Spleen (tissue), 11 donors: Measurements from ENCODE around the gene SYCN. TPM values are rescaled to one million over a fixed set of nuclear protein-coding genes. Genes with fewer than 3 reads are reported as not detected.

Source experiments
- DNase-seq: peaks from one replicate; pipeline ENCODE4 v3.0.0-alpha.2; 2020
- H3K27ac ChIP-seq, 8 donors: fragments of 200-600 bp; sonication (generic) in 7 of 8; 1 replicate in 4 of 8; 2 replicates in 4 of 8; pipeline versions ENCODE4 v1.5.0 to v1.8.0; 2016 to 2021; ENCODE audit warnings: inconsistent platforms in 4 of 8, mild to moderate bottlenecking in 4 of 8, moderate library complexity in 1 of 8
- H3K27me3 ChIP-seq, 7 donors: fragments of 200-600 bp; sonication (generic) in 6 of 7; replicated peaks in 1 of 7; 1 replicate in 4 of 7; 2 replicates in 3 of 7; pipeline versions ENCODE4 v1.5.0 to v1.8.0; 2016 to 2021; ENCODE audit warnings: inconsistent platforms in 3 of 7, mild to moderate bottlenecking in 1 of 7
- H3K36me3 ChIP-seq, 6 donors: fragments of 200-600 bp; sonication (generic) in 5 of 6; 1 replicate in 4 of 6; 2 replicates in 2 of 6; pipeline versions ENCODE4 v1.5.0 to v1.8.0; 2016 to 2021; ENCODE audit warnings: inconsistent platforms in 2 of 6
- H3K4me1 ChIP-seq, 6 donors: fragments of 200-600 bp; sonication (generic) in 5 of 6; 1 replicate in 3 of 6; 2 replicates in 3 of 6; pipeline versions ENCODE4 v1.5.0 to v1.8.0; 2016 to 2021; ENCODE audit warnings: inconsistent platforms in 3 of 6
- H3K4me3 ChIP-seq, 8 donors: fragments of 200-600 bp; sonication (generic) in 7 of 8; 1 replicate in 4 of 8; 2 replicates in 4 of 8; pipeline versions ENCODE4 v1.5.0 to v1.8.0; 2016 to 2021; ENCODE audit warnings: inconsistent platforms in 4 of 8, mild to moderate bottlenecking in 4 of 8, moderate library complexity in 2 of 8
- H3K9me3 ChIP-seq, 8 donors: fragments of 200-600 bp; sonication (generic) in 7 of 8; 1 replicate in 4 of 8; 2 replicates in 4 of 8; pipeline versions ENCODE4 v1.5.0 to v1.8.0; 2016 to 2021; ENCODE audit warnings: inconsistent platforms in 4 of 8
- POLR2A ChIP-seq, 3 donors: fragments of 450-650 bp; IDR thresholded peaks; one replicate each; pipeline ENCODE4 v1.5.1; 2017; ENCODE audit warnings: antibody characterized with exemption in 3 of 3, mild to moderate bottlenecking in 1 of 3
- POLR2AphosphoS5 ChIP-seq, 3 donors: sonication (generic); formaldehyde crosslinking; IDR thresholded peaks; one replicate each; pipeline ENCODE4 v1.5.1; 2017; ENCODE audit warnings: antibody characterized with exemption in 3 of 3
- WGBS, 5 donors: extraction: QIAGEN DNeasy Blood & Tissue Kit in 3 of 5; methylation state at CpG; one replicate each; pipeline versions ENCODE4 v1.1.5 to v1.1.7; 2013 to 2018; 5-methylcytosine and 5-hydroxymethylcytosine counted together
- intact Hi-C: fragments of 100-400 bp; cut with DNase I; formaldehyde crosslinking; loops from one replicate; pipeline ENCODE4 v1.15.0; 2023; ENCODE audit warnings: low total_unique reads
- polyA plus RNA-seq, 3 donors: library from polyadenylated mRNA; stranded (reverse); fragments of 200-250 nt; gene quantifications; one replicate each; pipeline ENCODE4 v1.2.1, GENCODE V29; 2013
- total RNA-seq, 7 donors: library from RNA; depleted of rRNA in 3 of 7; stranded (reverse); fragments of >200 nt in 3 of 7; fragmentation: NEBNext Ultra II Directional in 4 of 7; extraction: Animal tissue kit (Norgen Biotek cat#: 25700) in 4 of 7; gene quantifications; one replicate each; pipeline versions ENCODE4 v1.1.0 to v1.2.1, GENCODE V29; 2016 to 2021
- TF ChIP-seq, protein P1 (sequence below), 11 experiments: fragments of 200-600 bp in 7 of 11; fragments of 450-650 bp in 4 of 11; sonication (generic) in 4 of 11; IDR thresholded peaks in 8 of 11; conservative IDR thresholded peaks in 3 of 11; 1 replicate in 7 of 11; 2 replicates in 4 of 11; pipeline versions ENCODE4 v1.4.0 to v1.8.0; 2016 to 2021; ENCODE audit warnings: antibody characterized with exemption in 11 of 11, inconsistent platforms in 4 of 11, mild to moderate bottlenecking in 1 of 11
- donor health status: healthy with polysubstance abuse.
- donor health status: DM: no; HTN: no; CAD: no; lungs with moderate emphysema.
- donor health status: DM: no; HTN: no; CAD: no.
- donor health status: Bipolar disorder and iron deficiency.
- donor health status: healthy.
- donor health status: DM: no; HTN: no; CAD: no.
- donor health status: DM: yes; HTN: yes; CAD: no.

SYCN gene
- total and polyA plus RNA-seq, 10 donors, result not detected

DNA sequence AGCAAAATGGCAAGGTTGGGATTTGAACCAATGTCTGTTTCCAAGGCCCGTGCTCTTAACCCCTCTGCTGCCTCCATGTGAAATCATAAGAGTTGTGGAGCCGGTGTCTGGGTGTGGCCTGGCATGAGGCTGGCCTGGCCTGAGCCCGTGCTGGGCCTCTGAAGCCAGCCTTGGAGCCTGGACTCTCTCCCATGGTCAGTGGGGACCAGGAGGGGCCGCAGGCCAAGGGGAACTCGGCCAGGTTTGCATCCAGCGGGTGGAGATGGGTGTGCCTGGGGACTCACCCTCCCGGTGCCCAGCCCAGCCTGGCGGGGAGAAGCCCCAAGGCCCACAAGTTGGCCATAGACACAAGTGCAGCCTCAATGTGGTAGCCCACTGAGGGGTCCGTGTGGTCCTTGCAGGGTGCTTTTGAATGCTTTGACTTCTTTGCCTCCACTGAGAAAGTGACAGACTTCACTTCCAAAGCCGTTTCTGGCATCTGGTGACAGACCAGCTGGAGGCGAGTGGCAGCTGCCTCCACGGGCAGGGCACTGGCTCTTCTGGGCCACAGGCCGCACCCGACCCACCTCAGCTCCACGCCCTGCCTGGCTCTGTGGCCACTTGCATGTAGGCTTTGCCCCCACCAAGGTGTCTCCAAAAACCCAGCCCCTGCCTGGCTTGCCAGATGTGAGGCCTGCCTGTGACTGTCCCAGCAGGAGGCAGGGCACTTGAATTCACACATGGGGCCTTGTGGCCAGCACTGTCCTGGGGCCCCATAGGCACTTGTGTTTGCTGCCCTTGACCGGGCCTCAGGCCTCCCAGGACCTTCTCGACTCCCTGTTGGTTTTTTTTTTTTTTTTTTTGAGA lies 33.5 kb downstream of the SYCN start:
- Histone ChIP-seq H3K36me3 (peaks cover 0 to 78% (median 50%) of the 10 kb centered on the region in 6 donors), H3K4me1 (peaks cover 0 to 19% (median 13%) of the 10 kb centered on the region in 6 donors), H3K27me3 (no peaks in the 10 kb centered on the region), H3K27ac (no peak overlapping the region), H3K4me3 (no peak overlapping the region), H3K9me3 (no peaks in the 10 kb centered on the region)
- intact Hi-C loops, result no loop called here
- DNase-seq, result no peak
- 80 to 91% (median 87%) methylated on average over 8 to 17 of the region's 17 CpGs for WGBS, 5 donors
- no peak for TF ChIP-seq POLR2A (IDR thresholded peaks at IDR 0.05)
- no peak for TF ChIP-seq POLR2AphosphoS5 (IDR thresholded peaks at IDR 0.05)
- TF ChIP-seq, protein P1, sequence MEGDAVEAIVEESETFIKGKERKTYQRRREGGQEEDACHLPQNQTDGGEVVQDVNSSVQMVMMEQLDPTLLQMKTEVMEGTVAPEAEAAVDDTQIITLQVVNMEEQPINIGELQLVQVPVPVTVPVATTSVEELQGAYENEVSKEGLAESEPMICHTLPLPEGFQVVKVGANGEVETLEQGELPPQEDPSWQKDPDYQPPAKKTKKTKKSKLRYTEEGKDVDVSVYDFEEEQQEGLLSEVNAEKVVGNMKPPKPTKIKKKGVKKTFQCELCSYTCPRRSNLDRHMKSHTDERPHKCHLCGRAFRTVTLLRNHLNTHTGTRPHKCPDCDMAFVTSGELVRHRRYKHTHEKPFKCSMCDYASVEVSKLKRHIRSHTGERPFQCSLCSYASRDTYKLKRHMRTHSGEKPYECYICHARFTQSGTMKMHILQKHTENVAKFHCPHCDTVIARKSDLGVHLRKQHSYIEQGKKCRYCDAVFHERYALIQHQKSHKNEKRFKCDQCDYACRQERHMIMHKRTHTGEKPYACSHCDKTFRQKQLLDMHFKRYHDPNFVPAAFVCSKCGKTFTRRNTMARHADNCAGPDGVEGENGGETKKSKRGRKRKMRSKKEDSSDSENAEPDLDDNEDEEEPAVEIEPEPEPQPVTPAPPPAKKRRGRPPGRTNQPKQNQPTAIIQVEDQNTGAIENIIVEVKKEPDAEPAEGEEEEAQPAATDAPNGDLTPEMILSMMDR (IDR thresholded peaks at IDR 0.05 in 8 of 11, conservative IDR thresholded peaks at IDR 0.05 in 3 of 11), result no peak

GRCh38 chr19:39169143-39169810 lies 34.8 kb downstream of the SYCN start:
- no peak for DNase-seq
- no peak for TF ChIP-seq POLR2AphosphoS5 (IDR thresholded peaks at IDR 0.05)
- TF ChIP-seq, protein P1 (IDR thresholded peaks at IDR 0.05 in 8 of 11, conservative IDR thresholded peaks at IDR 0.05 in 3 of 11), result no peak
- no peak for TF ChIP-seq POLR2A (IDR thresholded peaks at IDR 0.05)
- Histone ChIP-seq H3K4me1 (peaks cover 0 to 22% (median 14%) of the 10 kb centered on the region in 6 donors), H3K27me3 (no peaks in the 10 kb centered on the region), H3K27ac (no peak overlapping the region), H3K4me3 (no peak overlapping the region), H3K36me3 (peaks cover 0 to 65% (median 37%) of the 10 kb centered on the region in 6 donors), H3K9me3 (no peaks in the 10 kb centered on the region)
- intact Hi-C loops, result no loop called here
- 89 to 96% (median 92%) methylated on average over 24 to 36 of the region's 36 CpGs for WGBS, 5 donors

- WGBS, 5 donors, result 86 to 95% (median 92%) methylated on average over 20 to 23 of the region's 23 CpGs
- Histone ChIP-seq H3K9me3 (no peaks in the 10 kb centered on the region), H3K4me3 (no peak overlapping the region), H3K36me3 (peaks cover 0 to 57% (median 29%) of the 10 kb centered on the region in 6 donors), H3K27ac (no peak overlapping the region), H3K4me1 (peaks cover 0 to 22% (median 14%) of the 10 kb centered on the region in 6 donors), H3K27me3 (no peaks in the 10 kb centered on the region)
- TF ChIP-seq POLR2AphosphoS5 (IDR thresholded peaks at IDR 0.05) (no peak), POLR2A (IDR thresholded peaks at IDR 0.05) (no peak)
- TF ChIP-seq, protein P1 (IDR thresholded peaks at IDR 0.05 in 8 of 11, conservative IDR thresholded peaks at IDR 0.05 in 3 of 11), result no peak
- intact Hi-C loops, result no loop called here
- DNase-seq, result no peak
Observed at GRCh38 chr19:39168258-39169142, 35.6 kb downstream of the SYCN start.
